WTC11 (cell line): ENCODE measurements around the gene HACD1.

Experiments used
- CREM ChIP-seq: sonication (generic); formaldehyde crosslinking; IDR thresholded peaks from 2 replicates; pipeline ENCODE4 v1.8.1; 2022; ENCODE audit warnings: mild to moderate bottlenecking, missing genetic modification reagents, moderate library complexity
- ZNF317 ChIP-seq: sonication (generic); formaldehyde crosslinking; IDR thresholded peaks from 2 replicates; pipeline ENCODE4 v1.8.1; 2023; ENCODE audit warnings: low read depth, mild to moderate bottlenecking, moderate library complexity, missing genetic modification reagents, borderline replicate concordance
- ZNF423 ChIP-seq: fragments of 250-450 bp; sonication (Bioruptor Pico); IDR thresholded peaks from 2 replicates; pipeline ENCODE4 v2.1.2; 2022; ENCODE audit warnings: mild to moderate bottlenecking, moderate library complexity
- TF ChIP-seq, protein P1 (sequence below): fragments of 200-600 bp; IDR thresholded peaks from 2 replicates; pipeline ENCODE4 v1.8.0; 2022; ENCODE audit warnings: antibody characterized with exemption

DNA sequence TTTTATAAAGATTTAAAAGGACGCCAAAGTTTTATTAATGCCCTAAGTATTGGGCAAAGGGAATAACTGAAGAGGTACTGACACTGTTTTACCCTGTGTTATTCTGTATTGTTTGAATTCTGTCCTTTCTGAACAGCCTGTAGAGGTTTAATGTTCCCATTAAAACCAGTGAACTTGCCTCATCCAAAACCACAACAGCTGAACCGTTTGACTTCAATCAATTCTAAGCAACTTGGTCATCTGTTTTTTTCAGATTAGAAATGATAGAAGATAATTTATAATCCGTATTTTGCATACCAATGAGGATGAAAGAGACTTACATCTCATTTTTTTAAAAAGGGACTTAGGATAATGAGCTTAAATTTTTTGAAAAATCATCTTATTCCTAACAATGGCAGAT, 40.4 kb downstream of the HACD1 start:
- TF ChIP-seq ZNF317 (CRISPR knock-in tag), result no peak
- no peak for TF ChIP-seq ZNF423 (CRISPR knock-in tag)
- no peak for TF ChIP-seq CREM (CRISPR knock-in tag)
- TF ChIP-seq, protein P1, sequence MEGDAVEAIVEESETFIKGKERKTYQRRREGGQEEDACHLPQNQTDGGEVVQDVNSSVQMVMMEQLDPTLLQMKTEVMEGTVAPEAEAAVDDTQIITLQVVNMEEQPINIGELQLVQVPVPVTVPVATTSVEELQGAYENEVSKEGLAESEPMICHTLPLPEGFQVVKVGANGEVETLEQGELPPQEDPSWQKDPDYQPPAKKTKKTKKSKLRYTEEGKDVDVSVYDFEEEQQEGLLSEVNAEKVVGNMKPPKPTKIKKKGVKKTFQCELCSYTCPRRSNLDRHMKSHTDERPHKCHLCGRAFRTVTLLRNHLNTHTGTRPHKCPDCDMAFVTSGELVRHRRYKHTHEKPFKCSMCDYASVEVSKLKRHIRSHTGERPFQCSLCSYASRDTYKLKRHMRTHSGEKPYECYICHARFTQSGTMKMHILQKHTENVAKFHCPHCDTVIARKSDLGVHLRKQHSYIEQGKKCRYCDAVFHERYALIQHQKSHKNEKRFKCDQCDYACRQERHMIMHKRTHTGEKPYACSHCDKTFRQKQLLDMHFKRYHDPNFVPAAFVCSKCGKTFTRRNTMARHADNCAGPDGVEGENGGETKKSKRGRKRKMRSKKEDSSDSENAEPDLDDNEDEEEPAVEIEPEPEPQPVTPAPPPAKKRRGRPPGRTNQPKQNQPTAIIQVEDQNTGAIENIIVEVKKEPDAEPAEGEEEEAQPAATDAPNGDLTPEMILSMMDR, result no peak
